ENCODE results near the gene ERO1A.

Gene ERO1A

DNA sequence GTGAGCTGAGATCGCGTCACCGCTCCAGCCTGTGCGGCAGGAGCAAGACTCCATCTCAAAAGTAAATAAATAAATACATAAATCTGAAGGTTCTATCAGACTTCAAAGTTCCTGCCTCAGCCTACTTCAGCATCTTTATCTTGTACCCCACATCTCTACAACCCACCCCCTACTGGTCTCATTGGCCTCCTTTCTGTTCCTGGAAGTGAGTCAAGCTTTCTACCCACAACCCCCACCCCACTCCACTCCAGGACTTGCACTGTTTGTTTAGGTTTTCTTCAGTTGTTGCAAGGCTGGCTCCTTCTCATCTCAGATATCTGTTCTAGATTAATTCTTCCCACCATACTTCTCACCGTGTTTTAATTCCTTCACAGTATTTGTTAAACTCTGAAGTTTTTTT is 10.9 kb upstream of the ERO1A start:
- TF ChIP-seq, protein P1, sequence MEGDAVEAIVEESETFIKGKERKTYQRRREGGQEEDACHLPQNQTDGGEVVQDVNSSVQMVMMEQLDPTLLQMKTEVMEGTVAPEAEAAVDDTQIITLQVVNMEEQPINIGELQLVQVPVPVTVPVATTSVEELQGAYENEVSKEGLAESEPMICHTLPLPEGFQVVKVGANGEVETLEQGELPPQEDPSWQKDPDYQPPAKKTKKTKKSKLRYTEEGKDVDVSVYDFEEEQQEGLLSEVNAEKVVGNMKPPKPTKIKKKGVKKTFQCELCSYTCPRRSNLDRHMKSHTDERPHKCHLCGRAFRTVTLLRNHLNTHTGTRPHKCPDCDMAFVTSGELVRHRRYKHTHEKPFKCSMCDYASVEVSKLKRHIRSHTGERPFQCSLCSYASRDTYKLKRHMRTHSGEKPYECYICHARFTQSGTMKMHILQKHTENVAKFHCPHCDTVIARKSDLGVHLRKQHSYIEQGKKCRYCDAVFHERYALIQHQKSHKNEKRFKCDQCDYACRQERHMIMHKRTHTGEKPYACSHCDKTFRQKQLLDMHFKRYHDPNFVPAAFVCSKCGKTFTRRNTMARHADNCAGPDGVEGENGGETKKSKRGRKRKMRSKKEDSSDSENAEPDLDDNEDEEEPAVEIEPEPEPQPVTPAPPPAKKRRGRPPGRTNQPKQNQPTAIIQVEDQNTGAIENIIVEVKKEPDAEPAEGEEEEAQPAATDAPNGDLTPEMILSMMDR (IDR thresholded peaks at IDR 0.05) = no peak

DNA sequence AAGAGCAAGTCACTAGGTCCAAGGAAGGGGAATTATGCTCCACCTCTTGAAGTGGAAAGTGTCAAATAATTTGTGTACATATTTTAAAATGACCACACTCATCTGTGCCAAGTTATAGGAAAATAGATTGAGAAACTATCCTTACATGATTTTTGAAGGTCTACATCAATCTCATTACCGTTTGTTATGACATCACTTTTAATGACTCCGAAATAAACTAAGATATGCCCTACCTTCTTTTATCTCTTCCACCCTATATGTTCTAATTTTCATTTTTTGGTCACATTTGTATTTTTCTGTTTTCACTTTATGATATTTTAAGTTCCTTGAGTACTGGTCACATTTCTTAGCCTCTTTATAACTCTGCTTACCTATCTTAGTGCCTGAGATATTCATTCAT is 8.3 kb upstream of the ERO1A start:
- TF ChIP-seq, protein P1 (IDR thresholded peaks at IDR 0.05) = no peak

DNA sequence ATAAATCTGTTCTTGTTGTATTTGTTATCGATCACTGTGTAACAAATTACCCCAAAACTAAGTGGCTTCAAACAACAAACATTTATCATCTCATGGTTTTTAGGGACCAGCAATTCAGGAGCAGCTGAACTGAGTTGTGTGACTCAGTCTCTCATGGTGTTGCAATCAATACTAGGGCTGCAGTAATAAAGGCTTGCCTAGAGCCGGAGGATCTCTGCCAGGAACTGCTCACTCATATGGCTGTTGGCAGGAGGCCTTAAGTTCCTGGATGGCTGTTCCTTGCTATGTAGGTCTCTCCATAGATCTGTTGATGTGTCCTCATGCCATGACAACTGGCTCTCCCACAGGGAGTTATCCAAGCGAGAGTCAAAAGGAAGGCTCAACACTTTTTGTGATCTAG is 7.9 kb upstream of the ERO1A start:
- TF ChIP-seq, protein P1 (IDR thresholded peaks at IDR 0.05) = no peak

DNA sequence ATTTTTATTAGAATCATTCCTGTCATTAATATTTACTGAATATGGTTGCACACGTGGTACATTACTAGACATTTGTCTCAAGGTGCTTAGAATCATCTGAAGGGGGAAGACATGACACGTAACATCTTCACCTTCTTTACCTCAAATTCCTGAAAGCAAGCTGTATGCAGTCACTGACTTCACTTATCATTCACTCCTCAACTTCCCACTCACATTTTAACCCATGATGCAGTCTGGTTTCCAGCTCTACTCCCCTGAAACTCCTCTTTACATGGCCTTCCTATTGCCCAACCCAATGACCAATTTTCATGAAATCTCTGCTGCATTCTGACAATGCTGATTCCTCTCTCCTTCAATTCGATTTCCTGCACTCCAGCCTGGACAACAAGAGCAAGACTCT is 5.9 kb upstream of the ERO1A start:
- TF ChIP-seq, protein P1 (IDR thresholded peaks at IDR 0.05) = no peak

DNA sequence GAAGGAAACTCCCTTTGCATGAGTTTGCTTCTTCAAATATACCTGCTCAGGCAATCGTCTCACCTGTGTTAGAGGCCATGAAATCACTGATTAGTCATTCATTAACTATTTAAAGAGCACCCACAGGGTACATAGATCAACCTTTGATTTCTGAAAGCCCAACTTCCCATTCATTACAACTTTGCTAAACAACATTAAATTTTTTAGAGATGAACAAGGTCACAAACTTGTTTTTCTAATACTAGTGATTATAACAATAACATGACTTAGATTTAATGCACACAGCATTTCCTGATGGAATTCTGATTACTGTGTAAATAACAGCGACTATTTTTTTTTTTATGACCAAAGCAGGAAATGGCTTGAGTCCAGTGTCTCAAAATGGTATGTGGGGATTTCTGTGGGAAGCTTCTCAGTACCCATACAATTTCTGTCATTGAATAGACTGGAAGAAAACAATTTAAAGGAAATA is 5.4 kb upstream of the ERO1A start:
- TF ChIP-seq, protein P1 (IDR thresholded peaks at IDR 0.05) = no peak

- TF ChIP-seq, protein P1 (IDR thresholded peaks at IDR 0.05) = no peak
Observed at GRCh38 chr14:52694761-52695480, 437 bp downstream of the ERO1A start.

- TF ChIP-seq, protein P1 (IDR thresholded peaks at IDR 0.05) = no peak
Observed at GRCh38 chr14:52693532-52693931, 1.8 kb downstream of the ERO1A start.

DNA sequence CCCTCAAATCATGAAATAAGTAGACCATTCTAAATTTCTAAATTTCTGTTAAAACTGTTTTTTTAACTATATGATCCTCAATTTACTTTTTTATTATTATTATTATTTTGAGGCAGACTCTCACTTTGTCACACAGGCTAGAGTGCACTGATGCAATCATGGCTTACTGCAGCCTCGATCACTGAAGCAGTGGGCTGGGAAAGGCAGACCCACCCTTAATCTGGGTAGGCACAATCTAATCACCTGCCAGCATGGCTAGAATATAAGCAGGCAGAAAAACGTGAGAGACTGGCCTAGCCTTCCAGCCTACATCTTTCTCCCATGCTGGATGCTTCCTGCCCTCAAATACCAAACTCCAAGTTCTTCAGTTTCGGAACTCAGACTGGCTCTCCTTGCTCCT is 2.3 kb downstream of the ERO1A start:
- TF ChIP-seq, protein P1 (IDR thresholded peaks at IDR 0.05) = no peak

Data from LNCAP (cell line).